AG04450 (cell line): ENCODE measurements around the gene PMF1. TPM values are rescaled to one million over a fixed set of nuclear protein-coding genes. Genes with fewer than 3 reads are reported as not detected.

ENCODE experiments used
- CTCF ChIA-PET: fragments of 300-600, 350-600 bp; formaldehyde crosslinking; extraction: SDS; loops from one replicate; lab custom pipeline; 2022; ENCODE audit warnings: antibody characterized with exemption, inconsistent platforms; lab: Charles Lee
- POLR2A ChIA-PET: fragments of 350-600 bp; formaldehyde crosslinking; extraction: SDS; loops from one replicate; lab custom pipeline; 2021; ENCODE audit warnings: antibody characterized with exemption, inconsistent platforms; lab: Yijun Ruan, JAX
- DNase-seq: peaks from one replicate; pipeline ENCODE4 v3.0.0-alpha.2; 2011; ENCODE audit warnings: low read depth, low spot score
- H3K27ac ChIP-seq: one replicate; pipeline ENCODE4 v1.5.1; 2012; ENCODE audit warnings: low read depth, low read length, control low read depth
- H3K27me3 ChIP-seq: one replicate; pipeline ENCODE4 v1.6.0; 2012; ENCODE audit warnings: low read length; ENCODE audit not compliant: control insufficient read depth, insufficient read depth
- H3K4me3 ChIP-seq: 2 replicates; pipeline ENCODE4 v1.5.1; 2011; ENCODE audit warnings: mild to moderate bottlenecking, low read depth, low read length, control low read depth
- H3K9me3 ChIP-seq: 2 replicates; pipeline ENCODE4 v1.5.1; 2012; ENCODE audit warnings: low read length; ENCODE audit not compliant: control insufficient read depth, insufficient read depth
- CTCF ChIP-seq: IDR thresholded peaks from 2 replicates; pipeline ENCODE4 v1.5.1; 2011; ENCODE audit warnings: low read depth, low read length, control low read depth, inconsistent platforms
- polyA plus RNA-seq: library from polyadenylated mRNA; depleted of rRNA; stranded (reverse); fragments of >200 nt; gene quantifications from 2 replicates; pipeline ENCODE4 v1.2.3, GENCODE V29; 2011

The PMF1 gene
- polyA plus RNA-seq, 1 experiment = 43.5 TPM

GRCh38 chr1:156220226-156220625 lies 7.4 kb downstream of the PMF1 start:
- CTCF ChIA-PET = interaction anchor here (2.1 kb wide), 1 partner anchor 124 kb away, joined by 6 read pairs; no protein-coding TSS in a partner anchor
- TF ChIP-seq CTCF = no peak
- no peak for DNase-seq
- POLR2A ChIA-PET = no interaction called here
- Histone ChIP-seq H3K27ac (no peak overlapping the region), H3K27me3 (no peaks in the 10 kb centered on the region), H3K9me3 (no peaks in the 10 kb centered on the region; the same call in 1 of the 2 replicates), H3K4me3 (no peak overlapping the region)

- Histone ChIP-seq H3K4me3 (no peak overlapping the region), H3K27me3 (no peaks in the 10 kb centered on the region), H3K9me3 (no peaks in the 10 kb centered on the region), H3K27ac (no peak overlapping the region)
- ChIA-PET CTCF (interaction anchor here (0.7 to 1.4 kb wide), 3 partner anchors 92 to 126 kb away, joined by 3 to 5 read pairs (median 3); no protein-coding TSS in a partner anchor), POLR2A (interaction anchor here (0.6 kb wide), 1 partner anchor 11 kb away, joined by 7 read pairs; no protein-coding TSS in a partner anchor)
- no peak for DNase-seq
- TF ChIP-seq CTCF = no peak
Observed at GRCh38 chr1:156221986-156222692, 9.3 kb downstream of the PMF1 start.

- POLR2A ChIA-PET = interaction anchor here (1.0 to 2.8 kb wide), 3 partner anchors 13 to 98 kb away, joined by 4 to 12 read pairs (median 5); partner anchors contain the start of gene PMF1
- no peak overlapping the region for H3K4me3 ChIP-seq
- no peaks in the 10 kb centered on the region for H3K9me3 ChIP-seq
Observed at GRCh38 chr1:156225677-156226014, 12.8 kb downstream of the PMF1 start.

GRCh38 chr1:156226116-156226538 lies 13.3 kb downstream of the PMF1 start:
- no peak for DNase-seq
- no peaks in the 10 kb centered on the region for H3K9me3 ChIP-seq
- no peak for TF ChIP-seq CTCF
- ChIA-PET POLR2A (interaction anchor here (2.8 kb wide), 1 partner anchor 13 kb away, joined by 12 read pairs; the partner anchor contains the start of gene PMF1), CTCF (interaction anchor here (0.8 to 5.7 kb wide), 12 partner anchors 12 to 143 kb away, joined by 3 to 136 read pairs (median 16); partner anchors contain the start of genes MEX3A and PMF1)
- no peak overlapping the region for H3K4me3 ChIP-seq
- no peaks in the 10 kb centered on the region for H3K27me3 ChIP-seq
- no peak overlapping the region for H3K27ac ChIP-seq

More at GRCh38 chr1:156225677-156226014, 12.8 kb downstream of the PMF1 start:
- Histone ChIP-seq H3K27ac (no peak overlapping the region), H3K27me3 (no peaks in the 10 kb centered on the region)
- TF ChIP-seq CTCF = no peak
- CTCF ChIA-PET = interaction anchor here (0.6 to 5.7 kb wide), 29 partner anchors 8 to 159 kb away, joined by 3 to 136 read pairs (median 7); partner anchors contain the start of genes MEX3A and PMF1
- DNase-seq = no peak

GRCh38 chr1:156226782-156227181 lies 14.0 kb downstream of the PMF1 start:
- TF ChIP-seq CTCF = no peak
- H3K27me3 ChIP-seq = no peaks in the 10 kb centered on the region
- no peak for DNase-seq
- H3K4me3 ChIP-seq = no peak overlapping the region
- H3K9me3 ChIP-seq = no peaks in the 10 kb centered on the region
- no peak overlapping the region for H3K27ac ChIP-seq
- POLR2A ChIA-PET = interaction anchor here (2.8 kb wide), 1 partner anchor 14 kb away, joined by 12 read pairs; the partner anchor contains the start of gene PMF1
- CTCF ChIA-PET = interaction anchor here (5.2 to 5.7 kb wide), 3 partner anchors 82 to 137 kb away, joined by 68 to 136 read pairs (median 90); no protein-coding TSS in a partner anchor
